K562 (cell line): ENCODE data around the gene PAGE1. TPM values are rescaled to one million over a fixed set of nuclear protein-coding genes. Genes with fewer than 3 reads are reported as not detected.

ENCODE experiments used
- CHCHD3 ChIP-seq: fragments of 250-450 bp; sonication (Bioruptor Pico); IDR thresholded peaks from 2 replicates; pipeline ENCODE4 v2.1.2; 2022; ENCODE audit warnings: mild to moderate bottlenecking
- EP300 ChIP-seq: IDR thresholded peaks from 2 replicates; pipeline ENCODE4 v1.6.1; 2012; ENCODE audit warnings: low read length, improper control_type of control experiment
- FIP1L1 ChIP-seq: fragments of 200-400 bp; formaldehyde crosslinking; IDR thresholded peaks from 2 replicates; pipeline ENCODE4 v1.6.1; 2018; ENCODE audit warnings: mild to moderate bottlenecking, low read depth, low read length; ENCODE audit not compliant: poor library complexity, severe bottlenecking
- FOXJ2 ChIP-seq: fragments of 200-800 bp; sonication (Bioruptor generic); IDR thresholded peaks from 2 replicates; pipeline ENCODE4 v1.6.1; 2016; ENCODE audit warnings: missing genetic modification characterization, missing compliant biosample characterization
- GABPB2 ChIP-seq: fragments of 250-450 bp; sonication (Bioruptor Pico); conservative IDR thresholded peaks from 2 replicates; pipeline ENCODE4 v1.5.1; 2021; ENCODE audit warnings: mild to moderate bottlenecking
- GTF3C2 ChIP-seq: IDR thresholded peaks from 3 replicates; pipeline ENCODE4 v1.6.1; 2011; ENCODE audit warnings: borderline replicate concordance, mild to moderate bottlenecking, moderate library complexity; ENCODE audit not compliant: insufficient read length; ENCODE audit errors: extremely low read depth
- MAFK ChIP-seq: IDR thresholded peaks from 2 replicates; pipeline ENCODE4 v1.6.1; 2011; ENCODE audit warnings: low read length, improper control_type of control experiment
- MYBL2 ChIP-seq, 2 experiments: fragments of 450-650 bp in 1 of 2; sonication (generic) in 1 of 2; formaldehyde crosslinking in 1 of 2; IDR thresholded peaks; 2 replicates each; pipeline versions ENCODE4 v1.6.1 to v1.8.1; 2017 to 2022; ENCODE audit warnings: borderline replicate concordance in 1 of 2, inconsistent platforms in 1 of 2, low read depth in 1 of 2, mild to moderate bottlenecking in 1 of 2, missing genetic modification reagents in 1 of 2, moderate library complexity in 1 of 2
- POLR2AphosphoS5 ChIP-seq: IDR thresholded peaks from 2 replicates; pipeline ENCODE4 v1.6.1; 2011; ENCODE audit warnings: mild to moderate bottlenecking, low read depth, low read length, moderate library complexity; ENCODE audit not compliant: control insufficient read depth, insufficient read depth
- PTRF ChIP-seq: fragments of 450-650 bp; IDR thresholded peaks from 2 replicates; pipeline ENCODE4 v1.6.1; 2016; ENCODE audit warnings: mild to moderate bottlenecking, missing genetic modification characterization, missing compliant biosample characterization
- RBM25 ChIP-seq: fragments of 200-400 bp; formaldehyde crosslinking; IDR thresholded peaks from 2 replicates; pipeline ENCODE4 v1.6.1; 2018; ENCODE audit warnings: low read length, low read depth, moderate library complexity; ENCODE audit not compliant: severe bottlenecking
- SIRT6 ChIP-seq: IDR thresholded peaks from one replicate; pipeline ENCODE4 v1.6.1; 2012; ENCODE audit warnings: low read depth, mild to moderate bottlenecking, control low read depth, inconsistent platforms, low read length, moderate library complexity
- SMARCA5 ChIP-seq: fragments of 450-650 bp; IDR thresholded peaks from 2 replicates; pipeline ENCODE4 v1.6.1; 2016
- TCF3 ChIP-seq: sonication (generic); formaldehyde crosslinking; IDR thresholded peaks from 2 replicates; pipeline ENCODE4 v1.4.0; 2020; ENCODE audit warnings: mild to moderate bottlenecking, missing genetic modification reagents
- ZC3H11A ChIP-seq: IDR thresholded peaks from 2 replicates; pipeline ENCODE4 v1.6.1; 2012; ENCODE audit warnings: low read depth, low read length, improper control_type of control experiment
- ZNF561 ChIP-seq: fragments of 450-650 bp; formaldehyde crosslinking; conservative IDR thresholded peaks from 2 replicates; pipeline ENCODE4 v1.4.0; 2020; ENCODE audit warnings: mild to moderate bottlenecking, moderate library complexity
- ZNF695 ChIP-seq: fragments of 450-650 bp; formaldehyde crosslinking; IDR thresholded peaks from 2 replicates; pipeline ENCODE4 v1.4.0; 2020; ENCODE audit warnings: mild to moderate bottlenecking, moderate library complexity
- ZNF778 ChIP-seq: fragments of 450-650 bp; formaldehyde crosslinking; IDR thresholded peaks from 2 replicates; pipeline ENCODE4 v1.4.0; 2020; ENCODE audit warnings: mild to moderate bottlenecking, moderate library complexity
- polyA plus RNA-seq, 8 experiments: library from polyadenylated mRNA; depleted of rRNA in 4 of 8; stranded (reverse) in 5 of 8; unstranded in 3 of 8; fragments of >200 nt; fragmentation: Nextera tagmentation in 2 of 8; fragmentation: Illumina TruSeq in 1 of 8; extraction: Ambion mirVana in 2 of 8; extraction: Trizol in 1 of 8; gene quantifications; 2 replicates each; pipeline versions ENCODE4 v1.2.1 to v1.2.3, GENCODE V29; 2011 to 2014; ENCODE audit warnings: inconsistent platforms in 1 of 8, missing spikeins in 1 of 8
- total RNA-seq, 7 experiments: library from RNA; depleted of rRNA in 6 of 7; stranded (reverse); fragments of >200 nt in 6 of 7; fragmentation: Illumina TruSeq in 2 of 7; extraction: Trizol in 2 of 7; gene quantifications; 2 replicates each; pipeline versions ENCODE4 v1.2.1 to v1.2.3, GENCODE V29; 2011 to 2021; ENCODE audit warnings: low replicate concordance in 1 of 7
- TF ChIP-seq, protein P1 (sequence below): fragments of 250-450 bp; sonication (Bioruptor Pico); IDR thresholded peaks from 2 replicates; pipeline ENCODE4 v1.4.0; 2020; ENCODE audit warnings: mild to moderate bottlenecking
- TF ChIP-seq, protein P2 (sequence below): sonication (generic); formaldehyde crosslinking; IDR thresholded peaks from 2 replicates; pipeline ENCODE4 v1.9.0; 2022; ENCODE audit warnings: mild to moderate bottlenecking, missing genetic modification reagents
- TF ChIP-seq, protein P3 (sequence below): fragments of 450-650 bp; IDR thresholded peaks from 2 replicates; pipeline ENCODE4 v1.6.1; 2017; ENCODE audit warnings: antibody characterized with exemption
- TF ChIP-seq, protein P4 (sequence below): fragments of 450-650 bp; formaldehyde crosslinking; IDR thresholded peaks from 2 replicates; pipeline ENCODE4 v1.4.0; 2022; ENCODE audit warnings: missing genetic modification characterization

The PAGE1 gene
- total and polyA plus RNA-seq, 9 of the 15 experiments (the other 6 are each of a cell fraction or from before 2014, with no cell fraction given) = 43.5 to 520 (median 123) TPM

GRCh38 chrX:49673394-49673793, 22.4 kb downstream of the PAGE1 start (continued):
- TF ChIP-seq, protein P1, sequence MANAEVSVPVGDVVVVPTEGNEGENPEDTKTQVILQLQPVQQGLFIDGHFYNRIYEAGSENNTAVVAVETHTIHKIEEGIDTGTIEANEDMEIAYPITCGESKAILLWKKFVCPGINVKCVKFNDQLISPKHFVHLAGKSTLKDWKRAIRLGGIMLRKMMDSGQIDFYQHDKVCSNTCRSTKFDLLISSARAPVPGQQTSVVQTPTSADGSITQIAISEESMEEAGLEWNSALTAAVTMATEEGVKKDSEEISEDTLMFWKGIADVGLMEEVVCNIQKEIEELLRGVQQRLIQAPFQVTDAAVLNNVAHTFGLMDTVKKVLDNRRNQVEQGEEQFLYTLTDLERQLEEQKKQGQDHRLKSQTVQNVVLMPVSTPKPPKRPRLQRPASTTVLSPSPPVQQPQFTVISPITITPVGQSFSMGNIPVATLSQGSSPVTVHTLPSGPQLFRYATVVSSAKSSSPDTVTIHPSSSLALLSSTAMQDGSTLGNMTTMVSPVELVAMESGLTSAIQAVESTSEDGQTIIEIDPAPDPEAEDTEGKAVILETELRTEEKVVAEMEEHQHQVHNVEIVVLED = no peak
- no peak for TF ChIP-seq ZC3H11A
- TF ChIP-seq, protein P2, sequence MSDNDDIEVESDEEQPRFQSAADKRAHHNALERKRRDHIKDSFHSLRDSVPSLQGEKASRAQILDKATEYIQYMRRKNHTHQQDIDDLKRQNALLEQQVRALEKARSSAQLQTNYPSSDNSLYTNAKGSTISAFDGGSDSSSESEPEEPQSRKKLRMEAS (CRISPR knock-in tag) = no peak
- TF ChIP-seq SIRT6 = no peak
- no peak for TF ChIP-seq ZNF695 (CRISPR knock-in tag)
- TF ChIP-seq, protein P3, sequence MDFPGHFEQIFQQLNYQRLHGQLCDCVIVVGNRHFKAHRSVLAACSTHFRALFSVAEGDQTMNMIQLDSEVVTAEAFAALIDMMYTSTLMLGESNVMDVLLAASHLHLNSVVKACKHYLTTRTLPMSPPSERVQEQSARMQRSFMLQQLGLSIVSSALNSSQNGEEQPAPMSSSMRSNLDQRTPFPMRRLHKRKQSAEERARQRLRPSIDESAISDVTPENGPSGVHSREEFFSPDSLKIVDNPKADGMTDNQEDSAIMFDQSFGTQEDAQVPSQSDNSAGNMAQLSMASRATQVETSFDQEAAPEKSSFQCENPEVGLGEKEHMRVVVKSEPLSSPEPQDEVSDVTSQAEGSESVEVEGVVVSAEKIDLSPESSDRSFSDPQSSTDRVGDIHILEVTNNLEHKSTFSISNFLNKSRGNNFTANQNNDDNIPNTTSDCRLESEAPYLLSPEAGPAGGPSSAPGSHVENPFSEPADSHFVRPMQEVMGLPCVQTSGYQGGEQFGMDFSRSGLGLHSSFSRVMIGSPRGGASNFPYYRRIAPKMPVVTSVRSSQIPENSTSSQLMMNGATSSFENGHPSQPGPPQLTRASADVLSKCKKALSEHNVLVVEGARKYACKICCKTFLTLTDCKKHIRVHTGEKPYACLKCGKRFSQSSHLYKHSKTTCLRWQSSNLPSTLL = no peak
- no peak for TF ChIP-seq MYBL2 (IDR thresholded peaks at IDR 0.05; ENCODE audit: low read depth)
- no peak for TF ChIP-seq MYBL2 (CRISPR knock-in tag; IDR thresholded peaks at IDR 0.05; ENCODE audit: borderline replicate concordance)
- no peak for TF ChIP-seq POLR2AphosphoS5
- TF ChIP-seq SMARCA5 = no peak
- no peak for TF ChIP-seq FIP1L1
- TF ChIP-seq GABPB2 (CRISPR knock-in tag) = no peak
- no peak for TF ChIP-seq MAFK
- peak; percentile 52 for TF ChIP-seq EP300
- TF ChIP-seq, protein P4, sequence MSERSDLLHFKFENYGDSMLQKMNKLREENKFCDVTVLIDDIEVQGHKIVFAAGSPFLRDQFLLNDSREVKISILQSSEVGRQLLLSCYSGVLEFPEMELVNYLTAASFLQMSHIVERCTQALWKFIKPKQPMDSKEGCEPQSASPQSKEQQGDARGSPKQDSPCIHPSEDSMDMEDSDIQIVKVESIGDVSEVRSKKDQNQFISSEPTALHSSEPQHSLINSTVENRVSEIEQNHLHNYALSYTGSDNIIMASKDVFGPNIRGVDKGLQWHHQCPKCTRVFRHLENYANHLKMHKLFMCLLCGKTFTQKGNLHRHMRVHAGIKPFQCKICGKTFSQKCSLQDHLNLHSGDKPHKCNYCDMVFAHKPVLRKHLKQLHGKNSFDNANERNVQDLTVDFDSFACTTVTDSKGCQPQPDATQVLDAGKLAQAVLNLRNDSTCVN (CRISPR knock-in tag) = no peak
- no peak for TF ChIP-seq CHCHD3
- TF ChIP-seq TCF3 (CRISPR knock-in tag) = peak; percentile 64
- TF ChIP-seq GTF3C2 = no peak
- TF ChIP-seq ZNF778 = no peak
- TF ChIP-seq RBM25 = no peak
- no peak for TF ChIP-seq PTRF
- TF ChIP-seq FOXJ2 (tag) = no peak
- no peak for TF ChIP-seq ZNF561 (CRISPR knock-in tag)
